ENCODE data around the gene PNMT. TPM values are rescaled to one million over a fixed set of nuclear protein-coding genes. Genes with fewer than 3 reads are reported as not detected.

The PNMT gene
- total and polyA plus RNA-seq, 2 of the 13 experiments (the other 11 are each of a cell fraction or from before 2014, with no cell fraction given), result 0.25 TPM; not detected in 1

DNA sequence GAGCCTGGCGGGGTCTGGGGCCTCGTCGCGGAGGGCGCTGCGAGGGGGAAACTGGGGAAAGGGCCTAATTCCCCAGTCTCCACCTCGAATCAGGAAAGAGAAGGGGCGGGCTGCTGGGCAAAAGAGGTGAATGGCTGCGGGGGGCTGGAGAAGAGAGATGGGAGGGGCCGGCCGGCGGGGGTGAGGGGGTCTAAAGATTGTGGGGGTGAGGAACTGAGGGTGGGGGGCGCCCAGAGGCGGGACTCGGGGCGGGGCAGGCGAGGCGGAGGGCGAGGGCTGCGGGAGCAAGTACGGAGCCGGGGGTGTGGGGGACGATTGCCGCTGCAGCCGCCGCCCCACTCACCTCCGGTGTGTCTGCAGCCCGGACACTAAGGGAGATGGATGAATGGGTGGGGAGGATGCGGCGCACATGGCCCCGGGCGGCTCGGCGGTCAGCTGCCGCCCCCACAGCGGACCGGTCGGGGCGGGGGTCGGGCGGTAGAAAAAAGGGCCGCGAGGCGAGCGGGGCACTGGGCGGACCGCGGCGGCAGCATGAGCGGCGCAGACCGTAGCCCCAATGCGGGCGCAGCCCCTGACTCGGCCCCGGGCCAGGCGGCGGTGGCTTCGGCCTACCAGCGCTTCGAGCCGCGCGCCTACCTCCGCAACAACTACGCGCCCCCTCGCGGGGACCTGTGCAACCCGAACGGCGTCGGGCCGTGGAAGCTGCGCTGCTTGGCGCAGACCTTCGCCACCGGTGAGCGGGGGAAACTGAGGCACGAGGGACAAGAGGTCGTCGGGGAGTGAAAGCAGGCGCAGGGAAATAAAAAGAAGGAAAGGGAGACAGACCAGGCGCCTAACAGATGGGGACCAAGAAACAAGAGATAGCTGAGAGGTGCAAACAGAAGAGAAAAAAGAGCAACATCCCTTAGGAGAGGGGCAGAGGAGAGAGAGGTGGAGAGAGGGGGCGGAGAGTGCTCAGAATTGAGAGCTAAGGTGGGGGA, at the start of gene PNMT (continued):
- TF ChIP-seq, protein P1, sequence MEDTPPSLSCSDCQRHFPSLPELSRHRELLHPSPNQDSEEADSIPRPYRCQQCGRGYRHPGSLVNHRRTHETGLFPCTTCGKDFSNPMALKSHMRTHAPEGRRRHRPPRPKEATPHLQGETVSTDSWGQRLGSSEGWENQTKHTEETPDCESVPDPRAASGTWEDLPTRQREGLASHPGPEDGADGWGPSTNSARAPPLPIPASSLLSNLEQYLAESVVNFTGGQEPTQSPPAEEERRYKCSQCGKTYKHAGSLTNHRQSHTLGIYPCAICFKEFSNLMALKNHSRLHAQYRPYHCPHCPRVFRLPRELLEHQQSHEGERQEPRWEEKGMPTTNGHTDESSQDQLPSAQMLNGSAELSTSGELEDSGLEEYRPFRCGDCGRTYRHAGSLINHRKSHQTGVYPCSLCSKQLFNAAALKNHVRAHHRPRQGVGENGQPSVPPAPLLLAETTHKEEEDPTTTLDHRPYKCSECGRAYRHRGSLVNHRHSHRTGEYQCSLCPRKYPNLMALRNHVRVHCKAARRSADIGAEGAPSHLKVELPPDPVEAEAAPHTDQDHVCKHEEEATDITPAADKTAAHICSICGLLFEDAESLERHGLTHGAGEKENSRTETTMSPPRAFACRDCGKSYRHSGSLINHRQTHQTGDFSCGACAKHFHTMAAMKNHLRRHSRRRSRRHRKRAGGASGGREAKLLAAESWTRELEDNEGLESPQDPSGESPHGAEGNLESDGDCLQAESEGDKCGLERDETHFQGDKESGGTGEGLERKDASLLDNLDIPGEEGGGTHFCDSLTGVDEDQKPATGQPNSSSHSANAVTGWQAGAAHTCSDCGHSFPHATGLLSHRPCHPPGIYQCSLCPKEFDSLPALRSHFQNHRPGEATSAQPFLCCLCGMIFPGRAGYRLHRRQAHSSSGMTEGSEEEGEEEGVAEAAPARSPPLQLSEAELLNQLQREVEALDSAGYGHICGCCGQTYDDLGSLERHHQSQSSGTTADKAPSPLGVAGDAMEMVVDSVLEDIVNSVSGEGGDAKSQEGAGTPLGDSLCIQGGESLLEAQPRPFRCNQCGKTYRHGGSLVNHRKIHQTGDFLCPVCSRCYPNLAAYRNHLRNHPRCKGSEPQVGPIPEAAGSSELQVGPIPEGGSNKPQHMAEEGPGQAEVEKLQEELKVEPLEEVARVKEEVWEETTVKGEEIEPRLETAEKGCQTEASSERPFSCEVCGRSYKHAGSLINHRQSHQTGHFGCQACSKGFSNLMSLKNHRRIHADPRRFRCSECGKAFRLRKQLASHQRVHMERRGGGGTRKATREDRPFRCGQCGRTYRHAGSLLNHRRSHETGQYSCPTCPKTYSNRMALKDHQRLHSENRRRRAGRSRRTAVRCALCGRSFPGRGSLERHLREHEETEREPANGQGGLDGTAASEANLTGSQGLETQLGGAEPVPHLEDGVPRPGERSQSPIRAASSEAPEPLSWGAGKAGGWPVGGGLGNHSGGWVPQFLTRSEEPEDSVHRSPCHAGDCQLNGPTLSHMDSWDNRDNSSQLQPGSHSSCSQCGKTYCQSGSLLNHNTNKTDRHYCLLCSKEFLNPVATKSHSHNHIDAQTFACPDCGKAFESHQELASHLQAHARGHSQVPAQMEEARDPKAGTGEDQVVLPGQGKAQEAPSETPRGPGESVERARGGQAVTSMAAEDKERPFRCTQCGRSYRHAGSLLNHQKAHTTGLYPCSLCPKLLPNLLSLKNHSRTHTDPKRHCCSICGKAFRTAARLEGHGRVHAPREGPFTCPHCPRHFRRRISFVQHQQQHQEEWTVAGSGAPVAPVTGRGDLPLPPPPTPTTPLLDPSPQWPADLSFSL (CRISPR knock-in tag; IDR thresholded peaks at IDR 0.05), result no peak
- TF ChIP-seq FOXA3 (CRISPR knock-in tag; IDR thresholded peaks at IDR 0.05) (peak; percentile 54), ZNF850 (CRISPR knock-in tag; conservative IDR thresholded peaks at IDR 0.05) (0 out of 2 replicates have a peak, but pooled peaks have one; percentile 43), ZMYM4 (CRISPR knock-in tag; IDR thresholded peaks at IDR 0.05) (peak; percentile 52; the same call in 1 of the 2 replicates), ZNF781 (CRISPR knock-in tag; IDR thresholded peaks at IDR 0.05; ENCODE audit: borderline replicate concordance, not compliant biosample characterization) (peak; percentile 59), TBP (CRISPR knock-in tag; IDR thresholded peaks at IDR 0.05) (no peak), ZNF496 (CRISPR knock-in tag; IDR thresholded peaks at IDR 0.05; ENCODE audit: insufficient replicate concordance) (no peak)
- TF ChIP-seq, protein P2, sequence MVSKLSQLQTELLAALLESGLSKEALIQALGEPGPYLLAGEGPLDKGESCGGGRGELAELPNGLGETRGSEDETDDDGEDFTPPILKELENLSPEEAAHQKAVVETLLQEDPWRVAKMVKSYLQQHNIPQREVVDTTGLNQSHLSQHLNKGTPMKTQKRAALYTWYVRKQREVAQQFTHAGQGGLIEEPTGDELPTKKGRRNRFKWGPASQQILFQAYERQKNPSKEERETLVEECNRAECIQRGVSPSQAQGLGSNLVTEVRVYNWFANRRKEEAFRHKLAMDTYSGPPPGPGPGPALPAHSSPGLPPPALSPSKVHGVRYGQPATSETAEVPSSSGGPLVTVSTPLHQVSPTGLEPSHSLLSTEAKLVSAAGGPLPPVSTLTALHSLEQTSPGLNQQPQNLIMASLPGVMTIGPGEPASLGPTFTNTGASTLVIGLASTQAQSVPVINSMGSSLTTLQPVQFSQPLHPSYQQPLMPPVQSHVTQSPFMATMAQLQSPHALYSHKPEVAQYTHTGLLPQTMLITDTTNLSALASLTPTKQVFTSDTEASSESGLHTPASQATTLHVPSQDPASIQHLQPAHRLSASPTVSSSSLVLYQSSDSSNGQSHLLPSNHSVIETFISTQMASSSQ (IDR thresholded peaks at IDR 0.05; ENCODE audit: low read depth), result no peak
- TF ChIP-seq, protein P2 (CRISPR knock-in tag; IDR thresholded peaks at IDR 0.05; ENCODE audit: borderline replicate concordance), result no peak
- TF ChIP-seq, protein P3, sequence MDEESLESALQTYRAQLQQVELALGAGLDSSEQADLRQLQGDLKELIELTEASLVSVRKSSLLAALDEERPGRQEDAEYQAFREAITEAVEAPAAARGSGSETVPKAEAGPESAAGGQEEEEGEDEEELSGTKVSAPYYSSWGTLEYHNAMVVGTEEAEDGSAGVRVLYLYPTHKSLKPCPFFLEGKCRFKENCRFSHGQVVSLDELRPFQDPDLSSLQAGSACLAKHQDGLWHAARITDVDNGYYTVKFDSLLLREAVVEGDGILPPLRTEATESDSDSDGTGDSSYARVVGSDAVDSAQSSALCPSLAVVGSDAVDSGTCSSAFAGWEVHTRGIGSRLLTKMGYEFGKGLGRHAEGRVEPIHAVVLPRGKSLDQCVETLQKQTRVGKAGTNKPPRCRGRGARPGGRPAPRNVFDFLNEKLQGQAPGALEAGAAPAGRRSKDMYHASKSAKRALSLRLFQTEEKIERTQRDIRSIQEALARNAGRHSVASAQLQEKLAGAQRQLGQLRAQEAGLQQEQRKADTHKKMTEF (CRISPR knock-in tag; IDR thresholded peaks at IDR 0.05), result peak; percentile 75; the same call in 1 of the 2 replicates
- TF ChIP-seq, protein P4, sequence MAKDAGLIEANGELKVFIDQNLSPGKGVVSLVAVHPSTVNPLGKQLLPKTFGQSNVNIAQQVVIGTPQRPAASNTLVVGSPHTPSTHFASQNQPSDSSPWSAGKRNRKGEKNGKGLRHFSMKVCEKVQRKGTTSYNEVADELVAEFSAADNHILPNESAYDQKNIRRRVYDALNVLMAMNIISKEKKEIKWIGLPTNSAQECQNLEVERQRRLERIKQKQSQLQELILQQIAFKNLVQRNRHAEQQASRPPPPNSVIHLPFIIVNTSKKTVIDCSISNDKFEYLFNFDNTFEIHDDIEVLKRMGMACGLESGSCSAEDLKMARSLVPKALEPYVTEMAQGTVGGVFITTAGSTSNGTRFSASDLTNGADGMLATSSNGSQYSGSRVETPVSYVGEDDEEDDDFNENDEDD (CRISPR knock-in tag; IDR thresholded peaks at IDR 0.05; ENCODE audit: borderline replicate concordance), result peak; percentile 89
- TF ChIP-seq, protein P5, sequence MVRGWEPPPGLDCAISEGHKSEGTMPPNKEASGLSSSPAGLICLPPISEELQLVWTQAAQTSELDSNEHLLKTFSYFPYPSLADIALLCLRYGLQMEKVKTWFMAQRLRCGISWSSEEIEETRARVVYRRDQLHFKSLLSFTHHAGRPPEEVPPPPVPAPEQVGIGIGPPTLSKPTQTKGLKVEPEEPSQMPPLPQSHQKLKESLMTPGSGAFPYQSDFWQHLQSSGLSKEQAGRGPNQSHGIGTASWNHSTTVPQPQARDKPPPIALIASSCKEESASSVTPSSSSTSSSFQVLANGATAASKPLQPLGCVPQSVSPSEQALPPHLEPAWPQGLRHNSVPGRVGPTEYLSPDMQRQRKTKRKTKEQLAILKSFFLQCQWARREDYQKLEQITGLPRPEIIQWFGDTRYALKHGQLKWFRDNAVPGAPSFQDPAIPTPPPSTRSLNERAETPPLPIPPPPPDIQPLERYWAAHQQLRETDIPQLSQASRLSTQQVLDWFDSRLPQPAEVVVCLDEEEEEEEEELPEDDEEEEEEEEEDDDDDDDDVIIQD (CRISPR knock-in tag; IDR thresholded peaks at IDR 0.05; ENCODE audit: low read depth), result 0 out of 2 replicates have a peak, but pooled peaks have one; percentile 21
